Astrocyte of the spinal cord (primary cell): ENCODE data around the gene COL4A5.

ENCODE experiments used
- DNase-seq: peaks from one replicate; pipeline ENCODE4 v3.0.0; 2011; ENCODE audit warnings: low read depth, low spot score
- H3K4me3 ChIP-seq: 2 replicates; pipeline ENCODE4 v1.5.1; 2011; ENCODE audit warnings: low read depth, mild to moderate bottlenecking, low read length, moderate library complexity
- in situ Hi-C: cut with HindIII; loops from 2 replicates; pipeline ENCODE4 v1.10.0; 2017; ENCODE audit warnings: low sequenced_read_pairs
- TF ChIP-seq, protein P1 (sequence below): IDR thresholded peaks from 2 replicates; pipeline ENCODE4 v1.5.1; 2012; ENCODE audit warnings: low read depth, mild to moderate bottlenecking, low read length, inconsistent platforms

The COL4A5 gene

DNA sequence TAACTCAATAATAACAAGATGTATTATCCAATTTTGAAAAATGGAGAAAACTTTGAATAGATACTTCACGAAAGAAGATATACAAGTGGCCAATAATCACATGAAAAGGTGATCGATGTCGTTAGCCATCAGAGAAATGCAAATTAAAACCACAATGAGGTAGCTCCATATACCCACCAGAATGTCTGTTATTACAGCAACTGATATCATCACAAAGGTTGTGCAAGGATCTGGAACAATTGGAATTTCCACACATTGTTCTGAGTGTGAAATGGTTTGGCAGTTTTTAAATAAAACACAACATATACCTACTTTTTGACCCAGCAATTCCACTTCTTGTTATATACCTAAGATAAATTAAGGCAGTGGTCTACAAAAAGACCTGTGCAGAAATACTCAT, 225.1 kb downstream of the COL4A5 start:
- no peak for DNase-seq
- TF ChIP-seq, protein P1, sequence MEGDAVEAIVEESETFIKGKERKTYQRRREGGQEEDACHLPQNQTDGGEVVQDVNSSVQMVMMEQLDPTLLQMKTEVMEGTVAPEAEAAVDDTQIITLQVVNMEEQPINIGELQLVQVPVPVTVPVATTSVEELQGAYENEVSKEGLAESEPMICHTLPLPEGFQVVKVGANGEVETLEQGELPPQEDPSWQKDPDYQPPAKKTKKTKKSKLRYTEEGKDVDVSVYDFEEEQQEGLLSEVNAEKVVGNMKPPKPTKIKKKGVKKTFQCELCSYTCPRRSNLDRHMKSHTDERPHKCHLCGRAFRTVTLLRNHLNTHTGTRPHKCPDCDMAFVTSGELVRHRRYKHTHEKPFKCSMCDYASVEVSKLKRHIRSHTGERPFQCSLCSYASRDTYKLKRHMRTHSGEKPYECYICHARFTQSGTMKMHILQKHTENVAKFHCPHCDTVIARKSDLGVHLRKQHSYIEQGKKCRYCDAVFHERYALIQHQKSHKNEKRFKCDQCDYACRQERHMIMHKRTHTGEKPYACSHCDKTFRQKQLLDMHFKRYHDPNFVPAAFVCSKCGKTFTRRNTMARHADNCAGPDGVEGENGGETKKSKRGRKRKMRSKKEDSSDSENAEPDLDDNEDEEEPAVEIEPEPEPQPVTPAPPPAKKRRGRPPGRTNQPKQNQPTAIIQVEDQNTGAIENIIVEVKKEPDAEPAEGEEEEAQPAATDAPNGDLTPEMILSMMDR, result no peak
- in situ Hi-C loops, result no loop called here
- H3K4me3 ChIP-seq, result no peak overlapping the region

DNA sequence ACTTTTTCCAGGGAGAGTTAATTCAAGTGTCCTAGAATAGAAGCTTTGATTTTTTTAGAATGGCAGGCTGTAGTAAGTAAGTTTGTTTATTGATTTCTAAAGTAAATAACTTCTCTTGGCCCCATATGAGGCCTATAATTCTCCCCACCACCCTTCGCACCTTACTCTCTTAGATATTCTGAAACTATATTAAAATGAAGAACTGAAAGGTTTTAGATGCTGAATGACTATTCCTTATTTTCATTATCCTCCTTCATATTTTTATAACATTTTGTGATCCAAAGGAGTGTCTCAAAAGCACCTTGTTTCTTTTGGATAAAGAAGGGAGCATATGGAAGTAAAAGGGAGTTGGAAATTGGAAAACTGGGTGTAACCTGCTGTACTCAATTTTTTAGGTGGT, 226.5 kb downstream of the COL4A5 start:
- in situ Hi-C loops, result no loop called here
- TF ChIP-seq, protein P1, result no peak
- no peak for DNase-seq
- H3K4me3 ChIP-seq, result no peak overlapping the region

DNA sequence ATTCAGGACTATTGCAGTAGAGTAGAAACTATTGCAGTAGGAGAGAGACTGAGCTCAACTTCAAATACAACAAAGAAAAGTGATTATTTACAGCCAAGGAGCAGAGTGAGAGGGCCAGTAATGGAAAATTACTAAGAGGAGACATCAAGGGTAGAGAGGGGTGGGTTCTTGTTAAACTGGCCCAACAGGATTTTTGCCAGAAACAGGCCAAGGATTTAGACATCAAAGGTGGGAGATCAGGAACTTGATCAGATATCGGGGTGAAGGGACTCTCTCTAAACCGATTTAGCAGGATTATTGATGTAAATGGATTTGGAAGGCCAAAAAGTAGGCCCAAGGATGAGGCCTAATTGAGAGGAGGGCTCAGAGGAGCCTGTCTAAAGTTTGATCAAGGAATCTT, 231.9 kb downstream of the COL4A5 start:
- in situ Hi-C loops, result no loop called here
- H3K4me3 ChIP-seq, result no peak overlapping the region
- no peak for DNase-seq
- TF ChIP-seq, protein P1, result no peak

DNA sequence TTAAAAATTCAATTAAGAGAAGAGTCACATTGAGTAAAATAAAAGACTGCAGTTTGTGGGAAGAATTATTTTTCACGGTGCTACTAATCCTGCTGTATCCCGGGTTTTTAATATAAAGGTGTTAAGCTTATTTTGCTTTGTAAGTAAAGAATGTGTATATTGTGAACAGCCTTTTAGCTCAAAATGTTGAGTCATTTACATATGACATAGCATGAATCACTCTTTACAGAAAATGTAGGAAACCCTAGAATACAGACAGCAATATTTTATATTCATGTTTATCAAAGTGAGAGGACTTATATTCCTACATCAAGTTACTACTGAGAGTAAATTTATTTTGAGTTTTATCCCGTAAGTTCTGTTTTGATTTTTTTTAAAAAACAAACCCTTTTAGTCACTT, 257.1 kb downstream of the COL4A5 start:
- no peak for DNase-seq
- TF ChIP-seq, protein P1, result no peak
- in situ Hi-C loops, result no loop called here
- no peak overlapping the region for H3K4me3 ChIP-seq

DNA sequence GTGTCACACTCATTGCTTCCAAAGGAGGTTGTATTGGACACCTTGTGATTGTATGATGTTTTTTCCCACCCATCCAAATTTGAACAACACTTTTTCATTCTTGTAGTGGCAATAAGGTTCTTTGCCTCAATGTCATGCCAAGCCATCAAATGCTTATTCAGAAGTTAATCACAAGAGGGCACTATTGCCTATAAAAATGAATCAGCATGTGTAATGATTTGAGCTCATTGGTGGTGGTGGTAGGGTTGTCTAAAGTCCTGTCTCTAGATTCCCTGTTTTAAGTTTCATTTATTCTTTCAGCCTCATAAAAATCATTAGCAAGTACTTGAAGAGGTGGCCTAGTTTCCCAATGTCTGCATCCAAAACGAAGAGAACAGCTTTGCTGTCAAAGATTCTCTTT, 259.7 kb downstream of the COL4A5 start:
- DNase-seq, result peak; percentile 36
- in situ Hi-C loops, result no loop called here
- TF ChIP-seq, protein P1, result peak; percentile 33
- no peak overlapping the region for H3K4me3 ChIP-seq

DNA sequence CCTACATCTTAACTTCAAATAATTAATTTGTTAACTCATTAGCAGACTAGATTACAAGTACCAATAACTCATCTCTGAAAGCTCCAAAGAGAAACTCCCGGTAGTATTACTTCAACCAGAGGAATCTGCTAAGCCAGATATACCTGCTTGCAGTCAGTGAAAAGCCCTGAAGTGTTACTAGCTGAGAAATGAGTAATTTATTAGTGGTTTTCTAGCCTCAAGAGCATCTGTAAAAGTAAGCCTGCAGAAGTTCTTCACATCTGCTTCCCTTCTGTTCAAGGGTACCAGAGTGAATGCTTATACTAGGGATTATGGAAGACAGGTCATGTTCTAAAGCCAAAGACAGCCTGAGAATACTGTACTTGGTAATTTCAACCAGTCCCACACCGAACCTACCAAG, 262.0 kb downstream of the COL4A5 start:
- TF ChIP-seq, protein P1, result no peak
- H3K4me3 ChIP-seq, result no peak overlapping the region
- in situ Hi-C loops, result no loop called here
- DNase-seq, result no peak

DNA sequence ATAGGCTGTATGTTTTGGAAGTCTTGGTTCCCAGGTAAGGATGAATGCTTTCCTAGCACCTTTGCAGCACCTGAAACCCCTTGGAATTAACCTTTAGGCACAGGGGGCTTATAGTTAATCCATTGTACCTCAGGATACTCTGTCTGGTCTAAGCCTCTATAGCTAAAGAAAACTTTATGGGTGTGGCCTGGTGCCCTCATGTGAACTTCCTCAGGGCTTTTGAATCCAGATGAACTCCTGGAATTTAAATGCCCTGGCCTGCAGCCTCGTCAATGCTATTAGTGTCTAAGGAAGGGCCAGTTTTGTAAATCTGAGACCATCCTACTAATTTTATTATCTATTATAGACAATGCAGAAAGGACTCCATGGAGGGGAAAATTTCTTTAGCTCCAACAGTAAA, 262.9 kb downstream of the COL4A5 start:
- no peak for DNase-seq
- in situ Hi-C loops, result no loop called here
- H3K4me3 ChIP-seq, result no peak overlapping the region
- TF ChIP-seq, protein P1, result no peak
